GM06990 (cell line): Measurements from ENCODE around the gene SRGAP1.
"Not testable (repeated sequence)": the region's sequence is repeated elsewhere in the genome, so short reads cannot be mapped to it uniquely, and the experiment has no call there.

Source experiments
- DNase-seq: peaks from one replicate; pipeline ENCODE4 v3.0.0-alpha.2; 2011; ENCODE audit not compliant: insufficient read length; ENCODE audit errors: extremely low read depth
- H3K27me3 ChIP-seq: replicated peaks from 2 replicates; pipeline ENCODE4 v1.6.0; 2011; ENCODE audit warnings: low read length; ENCODE audit not compliant: control insufficient read depth, insufficient read depth
- H3K36me3 ChIP-seq: 2 replicates; pipeline ENCODE4 v1.5.1; 2011; ENCODE audit warnings: low read length; ENCODE audit not compliant: control insufficient read depth, insufficient read depth
- H3K4me3 ChIP-seq: replicated peaks from 2 replicates; pipeline ENCODE4 v1.5.1; 2011; ENCODE audit warnings: low read depth, mild to moderate bottlenecking, control low read depth, low read length
- CTCF ChIP-seq: IDR thresholded peaks from 2 replicates; pipeline ENCODE4 v1.5.1; 2011; ENCODE audit warnings: low read length, control low read depth, mild to moderate bottlenecking, inconsistent platforms; ENCODE audit not compliant: insufficient read depth, poor library complexity, severe bottlenecking

The SRGAP1 gene

GRCh38 chr12:64072916-64073575, 228.5 kb downstream of the SRGAP1 start:
- no peaks in the 10 kb centered on the region for H3K27me3 ChIP-seq
- no peak for TF ChIP-seq CTCF
- no peak for DNase-seq
- H3K36me3 ChIP-seq = no peaks in the 10 kb centered on the region
- no peak overlapping the region for H3K4me3 ChIP-seq

- not testable (repeated sequence) for DNase-seq, H3K36me3 ChIP-seq, H3K27me3 ChIP-seq, H3K4me3 ChIP-seq
These were observed 232.1 kb downstream of the SRGAP1 start for GRCh38 chr12:64076565-64076964.

GRCh38 chr12:64077922-64078321, 233.4 kb downstream of the SRGAP1 start:
- no peak for TF ChIP-seq CTCF
- H3K4me3 ChIP-seq = no peak overlapping the region
- DNase-seq = no peak
- no peaks in the 10 kb centered on the region for H3K36me3 ChIP-seq
- no peaks in the 10 kb centered on the region; the same call in 1 of the 2 replicates for H3K27me3 ChIP-seq

GRCh38 chr12:64080319-64081007, 236.0 kb downstream of the SRGAP1 start:
- no peak for DNase-seq
- Histone ChIP-seq H3K4me3 (no peak overlapping the region), H3K36me3 (no peaks in the 10 kb centered on the region), H3K27me3 (no peaks in the 10 kb centered on the region; the same call in 1 of the 2 replicates)
- TF ChIP-seq CTCF = no peak

- TF ChIP-seq CTCF = no peak
- Histone ChIP-seq H3K4me3 (no peak overlapping the region), H3K27me3 (no peaks in the 10 kb centered on the region; the same call in 1 of the 2 replicates), H3K36me3 (no peaks in the 10 kb centered on the region)
- DNase-seq = no peak
These were observed 236.5 kb downstream of the SRGAP1 start for GRCh38 chr12:64081008-64081404.

GRCh38 chr12:64082116-64082515, 237.6 kb downstream of the SRGAP1 start:
- no peaks in the 10 kb centered on the region for H3K36me3 ChIP-seq
- no peak for DNase-seq
- TF ChIP-seq CTCF = no peak
- no peaks in the 10 kb centered on the region; the same call in 1 of the 2 replicates for H3K27me3 ChIP-seq
- no peak overlapping the region for H3K4me3 ChIP-seq
